GM12892 (cell line): ENCODE results near the gene BRICD5.

Experiments used
- POLR2A ChIP-seq: IDR thresholded peaks from 2 replicates; pipeline ENCODE4 v1.6.1; 2011; ENCODE audit warnings: low read depth, low read length, control low read depth
- POLR2AphosphoS5 ChIP-seq: IDR thresholded peaks from 2 replicates; pipeline ENCODE4 v1.6.1; 2011; ENCODE audit warnings: low read depth, low read length, control low read depth

GRCh38 chr16:2207872-2208271 lies 2.8 kb downstream of the BRICD5 start:
- TF ChIP-seq POLR2A, result no peak
- TF ChIP-seq POLR2AphosphoS5, result no peak
